ENCODE data around the gene ZFAND3.

DNA sequence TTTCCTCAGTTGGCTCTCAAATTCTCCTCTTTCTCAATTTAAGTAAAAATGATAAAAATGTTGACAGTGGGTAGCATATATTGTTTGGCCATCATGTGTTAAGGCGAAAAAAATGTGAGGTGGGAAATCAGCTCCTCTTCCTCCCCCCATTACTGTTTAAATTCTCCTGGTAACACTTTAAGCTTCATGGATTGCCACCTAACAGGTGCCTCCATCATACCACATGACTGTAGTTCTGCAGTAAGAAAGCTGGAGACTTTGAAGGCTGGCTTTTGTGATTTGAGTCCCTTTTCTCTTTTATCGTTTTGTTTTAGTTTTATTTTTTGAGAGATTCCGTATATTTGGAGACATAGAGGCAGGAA, 1.2 kb downstream of the ZFAND3 start:
- TF ChIP-seq RAD21 (conservative IDR thresholded peaks at IDR 0.05) = no peak
- no peak for TF ChIP-seq POLR2AphosphoS5 (IDR thresholded peaks at IDR 0.05)
- TF ChIP-seq, protein P1, sequence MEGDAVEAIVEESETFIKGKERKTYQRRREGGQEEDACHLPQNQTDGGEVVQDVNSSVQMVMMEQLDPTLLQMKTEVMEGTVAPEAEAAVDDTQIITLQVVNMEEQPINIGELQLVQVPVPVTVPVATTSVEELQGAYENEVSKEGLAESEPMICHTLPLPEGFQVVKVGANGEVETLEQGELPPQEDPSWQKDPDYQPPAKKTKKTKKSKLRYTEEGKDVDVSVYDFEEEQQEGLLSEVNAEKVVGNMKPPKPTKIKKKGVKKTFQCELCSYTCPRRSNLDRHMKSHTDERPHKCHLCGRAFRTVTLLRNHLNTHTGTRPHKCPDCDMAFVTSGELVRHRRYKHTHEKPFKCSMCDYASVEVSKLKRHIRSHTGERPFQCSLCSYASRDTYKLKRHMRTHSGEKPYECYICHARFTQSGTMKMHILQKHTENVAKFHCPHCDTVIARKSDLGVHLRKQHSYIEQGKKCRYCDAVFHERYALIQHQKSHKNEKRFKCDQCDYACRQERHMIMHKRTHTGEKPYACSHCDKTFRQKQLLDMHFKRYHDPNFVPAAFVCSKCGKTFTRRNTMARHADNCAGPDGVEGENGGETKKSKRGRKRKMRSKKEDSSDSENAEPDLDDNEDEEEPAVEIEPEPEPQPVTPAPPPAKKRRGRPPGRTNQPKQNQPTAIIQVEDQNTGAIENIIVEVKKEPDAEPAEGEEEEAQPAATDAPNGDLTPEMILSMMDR (IDR thresholded peaks at IDR 0.05; ENCODE audit: poor library complexity, severe bottlenecking) = no peak
- no peak for TF ChIP-seq EZH2 (IDR thresholded peaks at IDR 0.05; ENCODE audit: borderline replicate concordance, insufficient read depth, low read length, poor library complexity, severe bottlenecking)
- TF ChIP-seq MXI1 (conservative IDR thresholded peaks at IDR 0.05; ENCODE audit: poor library complexity, severe bottlenecking) = no peak

Data from neural cell (in vitro differentiated cells).